GM19025 (cell line): ENCODE data around the gene NIF3L1.
A peak's percentile ranks its signal among the peaks of the same experiment; 100 is the strongest.

ENCODE experiments used
- ATAC-seq: cut with Tn5 transposase; IDR thresholded peaks from one replicate; pipeline ENCODE4 v1.9.1; 2021; ENCODE audit warnings: mild to moderate bottlenecking, low read depth, moderate library complexity; ENCODE audit not compliant: unreplicated experiment

Gene NIF3L1

GRCh38 chr2:200888704-200889625, at the start of gene NIF3L1, which contains the start of gene PPIL3:
TSS of gene NIF3L1 (plus strand) at chr2:200889371. CDS start at chr2:200891944, 2,573 bp downstream.
TSS of gene PPIL3 (minus strand) at chr2:200889077. CDS start at chr2:200887615, 1,462 bp downstream.
- peak; percentile 84 for ATAC-seq

DNA sequence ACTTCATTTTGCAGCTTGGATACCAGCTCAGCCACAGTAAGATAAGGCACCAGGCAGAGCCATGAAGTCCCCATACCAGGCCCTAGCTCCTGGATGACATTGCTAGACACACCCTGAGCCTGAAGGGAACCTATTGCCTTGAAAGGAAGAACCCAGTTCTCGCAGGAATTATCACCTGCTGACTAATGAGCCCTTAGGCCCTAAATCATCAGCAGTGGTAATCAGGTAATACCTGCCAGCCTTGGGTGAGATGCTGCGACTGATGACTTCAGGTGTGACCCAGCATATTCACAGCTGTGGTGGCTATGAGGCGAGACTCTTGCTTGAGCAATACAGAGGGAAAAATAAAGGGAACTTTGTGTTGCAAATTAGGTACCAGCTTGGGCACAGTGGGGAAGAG, 49.7 kb upstream of the NIF3L1 start:
- ATAC-seq, result no peak

GRCh38 chr2:200843993-200844948, 44.9 kb upstream of the NIF3L1 start:
- ATAC-seq, result no peak

DNA sequence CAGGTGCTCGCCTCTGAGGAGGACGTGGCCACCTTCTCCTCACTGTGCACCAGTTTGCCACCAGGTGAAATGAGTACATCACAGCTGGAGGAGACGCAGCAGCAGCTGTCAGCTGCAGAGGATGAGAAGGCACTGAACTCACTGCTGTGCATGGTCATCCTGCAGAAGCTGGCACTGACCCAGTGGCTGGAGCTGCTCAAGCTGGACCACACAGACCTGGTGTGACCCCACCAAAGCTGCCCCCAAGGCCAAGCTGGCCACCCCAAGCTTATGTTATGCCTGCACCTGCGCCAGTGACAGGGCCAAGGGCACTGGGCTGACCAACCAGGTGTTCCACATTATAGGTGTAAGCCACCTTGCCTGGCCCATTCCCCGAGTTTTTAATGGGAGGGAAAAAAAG, 44.0 kb upstream of the NIF3L1 start:
- no peak for ATAC-seq

DNA sequence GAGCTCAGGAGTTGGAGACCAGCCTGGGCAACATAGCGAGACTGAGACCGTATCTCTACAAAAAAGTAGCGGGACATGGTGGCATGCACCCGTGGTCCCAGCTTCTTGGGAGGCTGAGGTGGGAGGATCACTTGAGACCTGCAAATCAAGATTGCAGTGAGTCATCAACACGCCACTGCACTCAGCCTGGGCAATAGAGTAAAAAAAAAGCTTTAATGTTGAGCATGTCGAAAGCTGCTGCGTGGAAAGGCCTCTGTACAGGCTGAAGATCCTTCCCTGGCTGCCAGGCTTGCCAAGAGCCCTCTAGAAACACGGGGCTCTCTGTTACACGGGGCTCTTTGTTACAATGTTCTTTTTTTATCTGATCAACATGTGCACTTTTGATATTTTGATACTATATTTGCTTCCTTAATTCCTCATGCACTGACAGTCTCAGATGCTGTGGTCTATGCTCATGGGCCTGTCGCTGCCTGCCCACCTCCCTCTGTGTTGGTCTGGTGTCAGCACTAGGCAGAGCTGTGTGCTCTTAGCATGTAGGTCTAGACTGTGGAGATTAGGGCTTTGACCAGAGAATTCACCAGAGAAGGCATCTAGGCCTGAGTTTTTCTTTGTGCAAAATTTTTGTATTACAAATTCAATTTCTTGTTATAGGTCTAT, 43.4 kb upstream of the NIF3L1 start:
- ATAC-seq, result no peak

- no peak for ATAC-seq
These were observed 41.9 kb upstream of the NIF3L1 start for GRCh38 chr2:200847269-200847668.

GRCh38 chr2:200847939-200848338, 41.2 kb upstream of the NIF3L1 start:
- no peak for ATAC-seq

GRCh38 chr2:200850512-200851256, 38.5 kb upstream of the NIF3L1 start:
- ATAC-seq, result no peak

DNA sequence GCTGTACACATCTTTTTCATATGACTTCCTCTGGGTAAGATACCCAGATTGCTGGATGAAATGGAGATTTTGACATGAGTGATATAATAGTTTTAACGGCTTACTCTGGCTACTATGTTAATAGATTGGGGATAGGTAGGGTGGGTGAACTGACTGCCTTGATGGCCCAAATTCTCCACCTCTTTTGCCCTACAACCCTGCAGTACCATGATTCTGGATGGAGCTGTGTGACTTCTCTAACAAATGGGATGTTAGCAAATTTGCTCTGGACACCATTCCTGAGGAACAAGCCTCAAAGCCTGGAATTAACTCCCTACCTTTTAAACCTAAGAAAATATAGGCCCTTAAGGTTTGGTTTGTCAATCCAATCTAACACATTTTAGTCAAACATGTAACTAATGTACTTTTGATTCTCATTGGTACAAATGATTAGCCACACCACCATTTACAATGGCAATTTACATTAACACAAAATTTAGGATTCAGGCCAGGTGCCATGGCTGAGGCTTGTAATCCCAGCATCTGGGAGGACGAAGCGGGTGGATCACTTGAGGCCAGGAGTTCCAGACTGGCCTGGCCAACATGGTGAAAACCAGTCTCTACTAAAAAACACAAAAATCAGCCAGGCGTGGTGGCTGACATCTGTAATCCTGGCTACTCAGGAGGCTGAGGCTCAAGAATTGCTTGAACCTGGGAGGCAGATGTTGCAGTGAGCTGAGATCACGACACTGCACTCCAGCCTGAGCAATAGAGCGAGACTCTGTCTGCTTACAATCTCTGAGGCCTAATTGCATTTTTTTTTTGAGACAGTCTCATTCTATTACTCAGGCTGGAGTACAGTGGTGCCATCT, 37.5 kb upstream of the NIF3L1 start:
- ATAC-seq, result no peak

GRCh38 chr2:200852605-200853004, 36.6 kb upstream of the NIF3L1 start:
- no peak for ATAC-seq

DNA sequence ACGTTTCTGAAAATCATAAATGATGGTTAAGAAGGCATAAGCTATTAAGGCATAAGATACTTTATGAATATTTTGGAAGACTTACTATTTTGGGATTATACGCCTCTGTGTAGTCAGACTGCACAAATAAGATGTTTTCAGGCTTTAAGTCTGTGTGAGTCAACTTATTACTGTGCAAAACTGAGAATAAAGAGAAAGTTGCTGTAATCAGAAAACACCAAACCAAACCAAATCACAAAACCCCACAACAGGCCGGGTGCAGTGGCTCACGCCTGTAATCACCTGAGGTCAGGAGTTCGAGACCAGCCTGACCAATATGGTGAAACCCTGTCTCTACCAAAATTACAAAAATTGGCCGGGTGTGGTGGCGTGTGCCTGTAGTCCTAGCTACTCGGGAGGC, 32.4 kb upstream of the NIF3L1 start:
- no peak for ATAC-seq

GRCh38 chr2:200860092-200860795, 28.9 kb upstream of the NIF3L1 start:
- ATAC-seq, result no peak

DNA sequence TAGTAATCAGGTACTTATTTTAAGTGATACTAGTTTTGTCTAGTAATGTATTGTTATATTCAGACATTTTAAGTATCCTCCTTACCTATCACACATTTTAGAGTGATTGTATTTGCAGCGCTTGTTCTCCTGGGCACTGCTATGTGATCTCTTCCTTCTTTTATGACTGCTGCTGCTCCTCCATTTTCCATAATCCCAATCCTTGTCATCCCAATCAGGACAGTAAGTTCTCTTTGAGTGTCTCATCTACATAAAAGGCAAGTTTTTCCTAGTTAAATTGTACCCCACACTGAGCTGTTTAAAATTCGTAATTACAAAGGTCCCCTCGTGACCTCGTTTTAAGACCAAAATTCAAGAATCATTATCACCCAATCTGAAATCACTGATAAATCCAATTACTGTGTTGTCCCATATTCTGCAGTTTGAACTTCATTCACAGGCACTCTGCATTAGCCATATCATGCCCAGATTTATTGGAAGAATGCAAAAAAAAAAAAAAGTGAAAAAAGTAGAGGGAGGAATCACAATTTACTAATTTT, 27.5 kb upstream of the NIF3L1 start:
- no peak for ATAC-seq

GRCh38 chr2:200862532-200863000, 26.6 kb upstream of the NIF3L1 start:
- ATAC-seq, result no peak

GRCh38 chr2:200863782-200864175, 25.4 kb upstream of the NIF3L1 start:
- ATAC-seq, result no peak

DNA sequence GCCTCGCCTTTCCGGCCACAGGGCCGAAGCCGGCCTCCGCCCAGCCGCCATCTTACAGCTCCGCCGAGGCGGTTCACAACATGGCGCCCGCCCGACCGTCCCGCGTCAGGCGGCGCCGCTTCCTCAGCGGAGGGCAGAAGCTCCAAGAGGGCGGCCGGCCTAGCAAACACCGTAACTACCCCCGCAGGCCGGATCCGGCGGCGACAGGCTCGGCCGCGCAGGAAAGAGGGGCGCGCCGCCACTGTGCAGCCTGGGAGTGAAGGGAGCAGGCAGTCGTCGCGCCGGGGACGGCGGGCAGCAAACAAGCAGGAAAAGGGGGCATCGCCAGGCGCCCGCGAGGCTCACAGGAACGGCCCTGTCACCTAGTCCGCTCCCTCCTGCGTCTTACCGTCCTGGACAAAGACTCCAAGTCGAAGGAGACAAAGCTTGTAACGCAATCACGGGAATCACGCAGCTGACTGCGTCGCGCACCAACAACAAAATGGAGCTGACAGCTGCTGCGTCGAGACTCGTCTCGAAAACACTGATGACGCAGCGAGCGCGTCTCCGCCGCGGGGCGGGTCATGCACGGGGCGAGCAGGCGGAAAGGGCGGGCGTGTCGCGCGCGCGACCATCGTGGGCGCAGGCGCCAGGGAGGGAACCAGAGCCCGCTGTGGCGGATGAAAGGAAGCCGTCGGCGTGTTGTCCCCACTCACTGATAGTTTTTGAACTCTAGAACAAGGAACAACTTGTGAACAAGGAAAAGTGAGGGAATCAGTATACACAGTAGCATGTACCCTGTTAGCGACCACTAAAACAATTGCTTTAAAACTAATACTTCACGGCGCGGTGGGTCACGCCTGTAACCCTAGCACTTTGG, 24.8 kb upstream of the NIF3L1 start, which contains the start of gene CLK1:
CLK1 (minus strand) TSS at position 483 of the 859 bp plus-strand sequence. CDS start 2,796 bp downstream, outside the sequence.
- peak; percentile 91 for ATAC-seq

DNA sequence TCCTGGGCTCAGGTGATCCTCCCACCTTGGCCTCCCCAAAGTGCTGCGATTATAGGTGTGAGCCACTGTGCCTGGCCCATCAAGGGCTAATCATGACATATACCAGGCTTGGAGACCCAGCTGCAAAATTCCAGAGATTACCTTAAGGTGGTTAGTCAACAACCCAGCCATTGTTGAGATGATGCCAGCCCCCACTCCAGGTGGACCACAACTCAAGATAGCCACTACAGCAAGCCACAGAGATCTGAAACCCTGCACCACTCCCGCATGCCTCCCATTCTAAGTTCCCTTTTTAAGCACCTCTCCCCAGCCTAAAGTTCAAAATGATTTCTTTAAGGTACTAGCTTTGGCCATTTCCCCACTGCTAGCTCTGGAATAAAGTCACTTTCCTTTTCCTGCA, 20.2 kb upstream of the NIF3L1 start:
- no peak for ATAC-seq
